Kidney capillary endothelial cell (primary cell): ENCODE data around the gene ADD1.
"Not testable (repeated sequence)": the region's sequence is repeated elsewhere in the genome, so short reads cannot be mapped to it uniquely, and the experiment has no call there.

Experiments used
- DNase-seq: peaks from one replicate; pipeline ENCODE4 v3.0.0-alpha.2; 2018; ENCODE audit warnings: low spot score

ADD1 gene

GRCh38 chr4:2944586-2945526 is 101.2 kb downstream of the ADD1 start:
- DNase-seq: no peak

DNA sequence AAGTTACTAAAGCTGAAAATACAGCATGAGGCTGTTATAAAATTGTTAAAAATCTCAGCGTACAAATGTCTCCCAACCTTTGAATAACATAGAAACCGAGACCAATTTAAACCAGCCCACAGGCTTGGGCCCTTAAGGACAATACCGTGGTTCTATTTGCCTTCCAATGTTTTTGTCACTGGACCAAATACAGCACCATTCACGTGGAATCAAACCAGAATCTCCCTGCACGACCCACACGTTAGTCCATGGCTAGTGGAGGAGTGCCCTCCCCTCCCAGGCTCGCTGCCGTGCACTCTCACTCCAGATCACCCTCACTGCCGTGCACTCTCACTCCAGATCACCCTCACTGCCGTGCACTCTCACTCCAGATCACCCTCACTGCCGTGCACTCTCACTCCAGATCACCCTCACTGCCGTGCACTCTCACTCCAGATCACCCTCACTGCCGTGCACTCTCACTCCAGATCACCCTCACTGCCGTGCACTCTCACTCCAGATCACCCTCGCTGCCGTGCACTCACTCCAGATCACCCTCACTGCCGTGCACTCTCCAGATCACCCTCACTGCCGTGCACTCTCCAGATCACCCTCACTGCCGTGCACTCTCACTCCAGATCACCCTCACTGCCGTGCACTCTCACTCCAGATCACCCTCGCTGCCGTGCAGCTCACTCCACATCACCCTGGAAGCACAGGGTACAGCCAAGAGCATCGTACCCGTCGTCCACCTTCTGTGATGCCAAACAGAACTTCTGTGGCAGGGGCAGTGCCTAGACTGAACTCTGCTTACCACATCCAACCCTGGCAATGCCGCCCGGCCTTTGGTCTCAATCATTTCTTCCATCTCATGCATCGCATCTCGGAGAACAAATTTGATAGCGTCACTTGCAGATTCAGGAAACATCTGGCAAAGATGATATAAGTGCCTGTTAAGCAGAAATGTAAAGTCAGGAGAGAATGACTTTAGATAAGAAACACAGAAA is 102.3 kb downstream of the ADD1 start:
- not testable (repeated sequence) for DNase-seq

DNA sequence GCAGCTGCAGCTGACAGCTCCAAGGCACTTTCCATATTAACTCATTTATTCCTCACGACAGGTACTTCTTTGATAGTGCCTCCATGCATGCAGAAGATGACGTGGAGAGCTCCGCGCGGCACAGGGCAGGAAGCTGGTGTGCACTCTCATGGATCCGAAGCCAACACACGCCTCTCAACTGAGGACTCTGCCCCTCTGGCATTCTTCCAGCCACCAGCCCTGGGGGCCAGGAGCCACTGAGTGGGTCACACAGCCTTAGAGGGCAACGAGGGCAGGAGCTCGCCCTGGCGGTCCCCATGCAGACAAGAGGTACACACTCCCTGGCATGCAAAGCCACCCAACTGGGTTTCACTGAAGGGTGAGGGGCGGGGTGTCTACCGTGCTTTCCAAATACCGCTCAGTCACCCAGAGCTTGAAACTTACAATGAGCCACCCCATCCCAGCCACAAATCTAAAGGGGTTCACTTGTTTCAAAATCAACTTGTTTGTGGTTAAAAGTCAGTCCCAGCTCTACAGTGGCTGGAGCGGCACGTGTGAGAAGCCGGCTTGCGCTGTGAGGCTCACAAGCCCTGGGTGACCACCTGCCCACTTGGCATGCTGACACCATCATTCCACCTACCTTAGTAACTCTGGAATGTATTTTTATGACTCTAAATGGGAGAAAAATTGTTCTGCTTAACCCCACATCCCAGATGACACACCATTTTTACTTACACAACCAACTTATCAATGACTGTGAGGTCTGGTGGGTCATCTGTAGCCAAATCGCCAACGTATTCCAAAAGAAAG is 103.4 kb downstream of the ADD1 start:
- no peak for DNase-seq

DNA sequence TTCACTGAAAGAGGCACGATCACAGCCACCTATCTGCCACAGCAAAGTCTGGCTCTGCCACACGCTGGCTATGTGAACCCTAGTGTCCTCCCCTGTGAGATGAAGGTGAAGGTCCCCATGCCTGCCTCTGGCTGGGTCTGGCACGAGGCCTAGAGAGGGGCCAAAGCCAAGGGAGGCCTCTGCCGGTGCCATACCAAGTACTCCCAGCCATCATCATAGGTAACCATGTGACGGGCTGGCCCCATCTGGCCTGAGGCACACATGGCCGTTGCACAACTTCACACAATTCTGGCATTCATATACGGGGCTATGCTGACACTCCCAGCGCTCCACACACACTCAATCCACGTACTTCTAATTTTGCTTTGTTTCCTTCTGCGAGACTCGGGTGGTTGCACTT is 104.3 kb downstream of the ADD1 start:
- no peak for DNase-seq

DNA sequence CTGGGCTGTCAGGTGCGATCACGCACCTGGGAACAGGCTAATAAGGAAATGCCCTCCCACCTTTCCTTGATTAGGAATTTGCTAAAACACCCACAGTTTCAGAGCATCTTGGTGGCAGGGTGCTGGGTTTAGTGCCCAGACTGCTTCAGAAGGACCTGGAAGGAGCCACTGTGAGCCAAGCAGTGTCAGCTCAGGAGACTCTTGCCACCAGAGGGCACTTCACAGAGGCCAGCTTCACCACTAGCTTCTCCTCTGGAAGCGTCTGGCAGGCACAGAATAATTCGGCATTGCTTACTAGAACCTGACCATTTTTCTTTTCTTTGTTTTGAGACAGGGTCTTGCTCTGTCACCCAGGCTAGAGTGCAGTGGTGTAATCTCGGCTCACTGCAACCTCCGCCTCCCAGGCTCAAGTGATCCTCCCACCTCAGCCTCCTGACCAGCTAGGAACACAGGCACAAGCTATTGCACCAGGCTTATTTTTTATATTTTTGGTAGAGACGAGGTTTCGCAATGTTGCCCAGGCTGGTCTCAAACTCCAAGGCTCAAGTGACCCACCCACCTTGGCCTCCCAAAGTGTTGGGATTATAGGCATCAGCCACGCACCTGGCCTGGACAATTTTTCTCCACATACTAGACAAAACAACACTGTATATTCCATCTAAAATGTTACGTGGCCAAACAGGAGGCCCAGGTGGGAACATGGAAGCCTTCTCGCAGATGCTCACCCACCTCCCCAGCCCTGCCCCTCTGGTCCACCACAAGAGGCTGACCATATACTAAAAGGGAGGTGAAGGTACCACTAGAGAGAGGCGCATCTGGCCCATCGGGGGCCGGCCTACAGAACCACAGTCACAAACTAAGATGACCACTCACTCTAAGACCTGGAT is 105.5 kb downstream of the ADD1 start:
- no peak for DNase-seq

DNA sequence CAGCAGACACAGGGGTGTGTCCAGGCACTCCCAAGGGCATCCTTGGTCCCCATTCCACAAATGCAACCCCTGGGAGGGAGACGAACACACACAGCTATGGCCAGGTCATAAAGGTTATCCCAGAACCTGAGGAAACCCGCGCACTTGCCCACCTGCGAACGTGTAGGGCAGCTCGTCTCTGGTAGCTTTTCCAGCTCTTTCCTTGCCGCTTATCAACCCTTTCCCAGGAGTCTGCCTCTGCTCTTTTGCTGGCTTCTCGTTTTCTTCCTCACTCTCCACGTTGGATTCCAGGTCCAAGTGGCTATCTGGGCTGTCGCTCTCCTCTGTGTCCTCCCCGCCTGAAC is 106.1 kb downstream of the ADD1 start:
- DNase-seq: no peak

- DNase-seq: no peak
Measured at GRCh38 chr4:2950221-2950989, 106.8 kb downstream of the ADD1 start.

- DNase-seq: no peak
Measured at GRCh38 chr4:2953496-2953895, 109.9 kb downstream of the ADD1 start.

DNA sequence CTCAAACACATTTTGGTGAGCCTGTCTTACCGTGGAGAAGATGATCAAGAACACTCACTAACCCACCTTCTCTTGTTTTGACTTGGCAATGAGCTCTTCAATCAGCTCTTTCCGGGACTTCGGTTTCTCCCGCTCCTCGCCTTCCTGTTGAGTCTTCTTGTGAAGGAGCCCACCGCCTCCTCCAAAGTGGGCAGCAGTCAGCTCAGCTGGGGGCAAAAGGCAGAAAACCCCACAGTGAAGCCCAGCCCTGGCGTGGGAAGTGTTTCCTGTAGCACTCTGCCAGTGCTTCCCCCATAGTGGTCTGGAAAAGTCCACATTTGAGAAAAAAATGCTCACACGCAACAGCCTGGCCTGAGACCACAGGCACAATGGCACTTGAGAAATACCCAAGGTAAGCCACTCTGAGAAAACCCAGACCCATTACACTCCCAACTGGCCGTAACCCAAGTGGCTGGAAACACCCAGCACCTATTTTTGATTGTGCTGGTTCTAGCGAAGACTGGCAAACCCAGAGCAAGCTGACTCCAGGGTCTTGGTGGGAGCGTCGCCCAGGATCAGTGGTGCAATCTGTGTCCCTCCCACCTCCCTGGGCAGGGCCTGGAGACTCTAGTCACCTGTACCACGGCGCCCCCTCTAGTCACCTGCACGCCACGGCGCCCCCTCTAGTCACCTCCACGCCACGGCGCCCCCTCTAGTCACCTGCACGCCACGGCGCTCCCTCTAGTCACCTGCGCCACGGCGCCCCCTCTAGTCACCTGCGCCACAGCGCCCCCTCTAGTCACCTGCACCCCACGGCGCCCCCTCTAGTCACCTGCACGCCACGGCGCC is 110.9 kb downstream of the ADD1 start:
- no peak for DNase-seq

GRCh38 chr4:2955186-2956044 is 111.8 kb downstream of the ADD1 start:
- not testable (repeated sequence) for DNase-seq

DNA sequence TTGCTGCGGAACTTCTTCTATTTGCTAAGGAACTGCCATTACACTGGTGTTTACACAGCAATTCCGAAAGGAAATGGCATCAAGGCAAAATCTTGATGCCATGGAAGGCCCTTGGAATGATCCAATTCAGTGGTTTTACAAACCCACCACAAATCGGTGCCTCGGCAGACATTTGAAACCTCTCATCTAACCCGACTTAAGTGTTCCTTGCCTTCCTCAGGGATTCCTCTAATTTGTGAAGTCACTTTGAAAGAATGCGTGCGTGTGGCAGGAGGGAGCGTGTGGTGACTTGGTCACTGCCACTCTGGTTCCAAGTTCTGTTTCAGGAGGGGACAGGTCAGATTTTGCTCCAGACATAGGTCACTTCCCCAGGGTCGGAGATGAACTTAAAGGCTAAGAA is 114.8 kb downstream of the ADD1 start:
- no peak for DNase-seq

DNA sequence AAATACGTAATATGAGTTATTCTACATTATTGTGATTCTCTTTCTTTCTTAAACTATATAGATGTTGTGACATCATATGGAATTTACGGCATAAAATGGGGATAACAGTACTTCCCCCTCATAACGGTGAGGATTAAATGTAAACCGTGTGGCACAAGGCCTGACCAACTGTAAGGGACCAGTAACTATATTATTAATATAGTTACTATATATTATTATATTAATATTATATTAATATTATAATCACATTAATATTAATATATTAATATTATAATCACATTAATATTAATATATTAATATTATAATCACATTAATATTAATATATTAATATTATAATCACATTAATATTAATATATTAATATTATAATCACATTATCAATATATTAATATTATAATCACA is 116.8 kb downstream of the ADD1 start:
- DNase-seq: not testable (repeated sequence)

DNA sequence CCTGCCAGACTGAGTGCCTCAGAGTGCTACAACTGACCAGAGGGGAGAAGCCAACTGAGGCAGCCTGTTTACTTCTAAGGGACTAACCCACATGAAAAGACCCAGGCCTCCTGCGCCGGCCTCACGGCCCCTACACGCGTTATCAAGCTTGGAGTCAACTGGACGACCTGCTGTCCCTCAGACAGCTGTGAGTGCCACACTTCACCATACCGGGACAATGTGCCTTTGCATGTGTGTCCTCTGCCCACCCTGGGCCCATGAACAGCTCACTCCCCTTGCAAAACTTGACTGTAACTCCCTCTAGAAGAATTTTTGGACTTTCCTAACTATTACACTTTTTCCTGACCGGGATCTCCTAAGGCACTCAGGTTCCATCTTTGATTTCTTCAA is 117.8 kb downstream of the ADD1 start:
- no peak for DNase-seq

DNA sequence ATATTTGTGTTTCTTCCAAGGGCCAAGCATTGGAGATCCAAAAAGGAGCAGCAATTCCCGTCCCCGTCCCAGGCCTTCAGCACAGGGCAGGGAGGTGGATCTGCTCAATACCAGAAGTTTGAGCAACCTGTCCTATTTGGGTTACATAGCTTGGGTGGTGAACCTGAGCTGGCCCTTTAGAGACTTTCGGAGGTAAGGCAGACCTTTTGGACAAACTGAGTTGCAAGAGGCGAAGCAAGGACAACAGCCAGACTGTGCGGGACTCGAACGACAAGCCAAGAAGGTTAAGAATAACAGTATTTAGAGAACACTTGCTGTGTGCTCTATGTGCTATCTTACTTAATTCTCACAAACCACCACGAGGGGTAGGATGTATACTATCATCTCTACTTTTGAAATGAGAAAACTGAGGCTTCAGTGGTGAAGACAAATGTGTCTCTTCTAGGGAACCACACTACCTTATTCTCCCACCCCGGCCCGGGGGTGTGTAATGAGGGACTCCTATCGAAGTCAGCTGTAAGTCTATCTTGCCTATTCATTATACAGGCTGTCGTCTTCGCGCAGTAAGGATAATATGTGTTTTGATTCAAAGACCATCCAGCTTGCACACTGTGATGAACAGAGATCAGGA is 118.3 kb downstream of the ADD1 start:
- no peak for DNase-seq

DNA sequence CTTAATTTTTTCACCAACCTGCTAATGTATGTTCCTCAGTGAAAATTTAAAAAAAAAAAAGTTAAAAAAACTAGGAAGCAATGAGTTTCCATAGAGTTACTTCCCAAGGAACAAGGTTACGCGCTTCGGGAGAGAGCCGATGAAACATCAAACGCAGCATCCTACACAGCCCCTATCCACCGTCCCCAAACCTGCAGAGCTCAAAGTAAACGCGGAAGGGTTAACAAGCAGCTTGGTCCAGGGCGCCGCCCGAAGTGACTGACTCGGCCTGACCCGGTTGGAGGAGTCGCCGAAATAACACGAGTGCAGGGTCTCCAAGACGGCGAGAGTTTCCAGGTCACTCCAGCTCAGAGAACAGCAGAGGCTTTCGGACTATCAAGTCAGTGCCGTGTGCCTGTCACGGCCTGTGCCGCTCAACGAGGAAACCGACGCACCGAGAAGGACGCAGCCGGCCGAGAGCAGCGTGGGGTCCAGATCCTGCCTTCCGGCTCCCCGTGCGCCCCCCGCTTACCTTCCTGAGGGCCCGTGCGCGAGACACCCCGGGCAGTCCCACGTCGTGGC is 119.0 kb downstream of the ADD1 start:
- DNase-seq: peak; percentile 44

DNA sequence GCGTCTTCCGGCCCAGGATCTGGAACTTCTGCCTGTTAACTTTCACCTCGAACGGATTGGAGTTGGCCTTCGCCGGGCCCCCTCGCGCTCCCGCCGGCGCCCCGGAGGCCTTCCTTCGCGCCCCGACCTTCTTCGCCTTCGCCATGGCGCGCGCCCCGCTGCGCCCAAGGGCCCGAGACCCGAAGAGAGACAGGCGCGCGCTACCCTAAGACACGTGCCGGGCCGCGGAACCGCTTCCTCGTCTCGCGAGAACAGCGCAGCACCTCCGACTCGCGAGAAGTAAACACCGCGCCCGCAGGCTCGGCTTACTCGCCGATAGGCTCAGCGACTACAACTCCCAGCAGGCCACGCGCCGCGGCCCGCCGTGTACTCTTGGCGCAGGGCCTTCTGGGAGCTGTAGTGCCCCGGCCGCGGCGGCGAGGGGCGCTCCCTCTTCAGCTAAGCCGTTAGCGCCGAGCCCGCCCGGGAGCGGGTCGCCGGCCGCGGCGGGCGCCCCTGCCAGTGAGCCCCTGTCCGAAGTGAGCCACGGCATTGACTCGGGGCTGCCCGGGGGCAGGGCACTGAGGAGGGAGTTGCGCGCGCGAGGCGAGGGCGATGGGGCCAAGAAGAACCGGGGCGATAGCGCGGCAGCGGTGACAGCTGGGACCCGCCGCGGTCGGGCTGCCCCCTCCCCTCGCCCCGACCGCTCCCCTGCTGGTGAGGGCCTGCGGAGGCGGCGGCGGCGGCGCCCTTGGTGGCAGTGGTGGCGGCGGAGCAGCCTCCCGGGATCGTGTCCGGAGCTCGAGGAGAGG is 119.7 kb downstream of the ADD1 start, which contains the start of the genes GRK4 and NOP14:
GRK4 (plus strand) TSS at position 397 of the 791 bp plus-strand sequence. CDS start 500 bp downstream, outside the sequence.
NOP14 (minus strand) TSS at position 232 of the 791 bp plus-strand sequence; CDS start at position 145, 87 bp downstream.
- peak; percentile 98 for DNase-seq
